IMR-90 (cell line): ENCODE results near the gene AK2. TPM values are rescaled to one million over a fixed set of nuclear protein-coding genes. Genes with fewer than 3 reads are reported as not detected.

ENCODE experiments used
- BHLHE40 ChIP-seq: fragments of 150-350 bp; IDR thresholded peaks from 2 replicates; pipeline ENCODE4 v1.6.1; 2016; ENCODE audit warnings: mild to moderate bottlenecking, low read depth, low read length
- CHD1 ChIP-seq: IDR thresholded peaks from 2 replicates; pipeline ENCODE4 v1.6.1; 2012; ENCODE audit warnings: low read depth, low read length, improper control_type of control experiment
- CTCF ChIP-seq: conservative IDR thresholded peaks from 2 replicates; pipeline ENCODE4 v1.5.1; 2012; ENCODE audit warnings: mild to moderate bottlenecking, low read depth, low read length, improper control_type of control experiment
- MAFK ChIP-seq: IDR thresholded peaks from 2 replicates; pipeline ENCODE4 v1.6.1; 2012; ENCODE audit warnings: low read depth, low read length, improper control_type of control experiment
- NFE2L2 ChIP-seq: fragments of 150-350 bp; IDR thresholded peaks from 2 replicates; pipeline ENCODE4 v1.6.1; 2016; ENCODE audit warnings: low read depth, mild to moderate bottlenecking, low read length
- RAD21 ChIP-seq: IDR thresholded peaks from 2 replicates; pipeline ENCODE4 v1.6.1; 2012; ENCODE audit warnings: low read length, improper control_type of control experiment
- RFX5 ChIP-seq: IDR thresholded peaks from 2 replicates; pipeline ENCODE4 v1.8.0; 2012; ENCODE audit warnings: low read depth, mild to moderate bottlenecking, low read length, moderate library complexity
- polyA plus RNA-seq, 3 experiments: library from polyadenylated mRNA; depleted of rRNA; stranded (reverse); fragments of >200 nt; gene quantifications; 2 replicates each; pipeline ENCODE4 v1.2.3, GENCODE V29; 2012; ENCODE audit warnings: low replicate concordance in 1 of 3
- total RNA-seq: library from RNA; depleted of rRNA; stranded (reverse); fragments of >200 nt; gene quantifications from 2 replicates; pipeline ENCODE4 v1.2.3, GENCODE V29; 2012

The AK2 gene
- total and polyA plus RNA-seq, 2 of the 4 experiments (the other 2 are of a cell fraction), result 118 to 203 TPM

GRCh38 chr1:33036526-33037503 lies at the start of gene AK2 (continued):
- no peak for TF ChIP-seq CTCF
- no peak for TF ChIP-seq CHD1
- TF ChIP-seq NFE2L2, result no peak
- no peak for TF ChIP-seq MAFK
- TF ChIP-seq RFX5, result no peak
- TF ChIP-seq RAD21, result no peak
- TF ChIP-seq BHLHE40, result peak; percentile 71
